ENCODE results near the gene RXFP4. TPM values are rescaled to one million over a fixed set of nuclear protein-coding genes. Genes with fewer than 3 reads are reported as not detected.
A peak's percentile ranks its signal among the peaks of the same experiment; 100 is the strongest.

RXFP4 gene
- total RNA-seq, 2 experiments from 2014 or later: 0.34 TPM; not detected in 1

- Histone ChIP-seq H3K9me2 (ENCODE audit: insufficient read depth, low read length) (no peaks in the 10 kb centered on the region), H2AFZ (ENCODE audit: low read length) (no peak overlapping the region), H3K27ac (ENCODE audit: low read depth, low read length, poor library complexity, severe bottlenecking) (no peak overlapping the region), H3K9me3 (ENCODE audit: low read length) (no peaks in the 10 kb centered on the region), H3K79me2 (ENCODE audit: insufficient read depth, low read depth, low read length) (no peaks in the 10 kb centered on the region; the same call in 1 of the 2 replicates), H3K4me2 (ENCODE audit: low read length) (no peak overlapping the region), H4K20me1 (ENCODE audit: insufficient read depth, low read length) (no peaks in the 10 kb centered on the region), H3K4me3 (ENCODE audit: low read depth, low read length, poor library complexity, severe bottlenecking) (no peak overlapping the region), H3K36me3 (ENCODE audit: insufficient read depth, low read length) (peaks cover 78% of the 10 kb centered on the region), H3K4me1 (ENCODE audit: insufficient read depth, low read length, poor library complexity, severe bottlenecking) (peaks cover 27% of the 10 kb centered on the region)
- DNase-seq (ENCODE audit: low spot score): no peak
- no TSS peak for BruUV-seq (replicated peaks)
- intact Hi-C loops (cut with micrococcal nuclease; ENCODE audit: unreplicated experiment): no loop called here
- POLR2A ChIA-PET: interaction anchor here (0.6 to 1.5 kb wide), 7 partner anchors 11 to 136 kb away, joined by 3 to 6 read pairs (median 5); partner anchors contain the start of gene KHDC4
- CTCF ChIA-PET (ENCODE audit: unreplicated experiment): no interaction called here
- no peak for TF ChIP-seq EZH2phosphoT487 (IDR thresholded peaks at IDR 0.05; ENCODE audit: borderline replicate concordance, low read depth, low read length)
- no peak for TF ChIP-seq CTCF (conservative IDR thresholded peaks at IDR 0.05; ENCODE audit: low read length)
Observed at GRCh38 chr1:155897746-155898145, 43.7 kb upstream of the RXFP4 start.

GRCh38 chr1:155898888-155899287 lies 42.5 kb upstream of the RXFP4 start:
- Histone ChIP-seq H4K20me1 (ENCODE audit: insufficient read depth, low read length) (no peaks in the 10 kb centered on the region), H3K4me1 (ENCODE audit: insufficient read depth, low read length, poor library complexity, severe bottlenecking) (peaks cover 17% of the 10 kb centered on the region), H3K9me2 (ENCODE audit: insufficient read depth, low read length) (no peaks in the 10 kb centered on the region), H3K27ac (ENCODE audit: low read depth, low read length, poor library complexity, severe bottlenecking) (peak overlapping the region; percentile 19), H3K79me2 (ENCODE audit: insufficient read depth, low read depth, low read length) (no peaks in the 10 kb centered on the region; the same call in 1 of the 2 replicates), H3K9me3 (ENCODE audit: low read length) (no peaks in the 10 kb centered on the region), H2AFZ (ENCODE audit: low read length) (no peak overlapping the region), H3K4me3 (ENCODE audit: low read depth, low read length, poor library complexity, severe bottlenecking) (no peak overlapping the region), H3K36me3 (ENCODE audit: insufficient read depth, low read length) (peaks cover 87% of the 10 kb centered on the region), H3K4me2 (ENCODE audit: low read length) (0 out of 2 replicates have a peak overlapping the region, but pooled peaks have one; percentile 10)
- POLR2A ChIA-PET: interaction anchor here (0.6 to 1.5 kb wide), 8 partner anchors 10 to 62 kb away, joined by 3 to 6 read pairs (median 4); partner anchors contain the start of genes KHDC4 and SYT11
- intact Hi-C loops (cut with micrococcal nuclease; ENCODE audit: unreplicated experiment): no loop called here
- DNase-seq (ENCODE audit: low spot score): no peak
- CTCF ChIA-PET (ENCODE audit: unreplicated experiment): no interaction called here
- TF ChIP-seq CTCF (conservative IDR thresholded peaks at IDR 0.05; ENCODE audit: low read length) (no peak), EZH2phosphoT487 (IDR thresholded peaks at IDR 0.05; ENCODE audit: borderline replicate concordance, low read depth, low read length) (no peak)
- BruUV-seq (replicated peaks): no TSS peak

DNA sequence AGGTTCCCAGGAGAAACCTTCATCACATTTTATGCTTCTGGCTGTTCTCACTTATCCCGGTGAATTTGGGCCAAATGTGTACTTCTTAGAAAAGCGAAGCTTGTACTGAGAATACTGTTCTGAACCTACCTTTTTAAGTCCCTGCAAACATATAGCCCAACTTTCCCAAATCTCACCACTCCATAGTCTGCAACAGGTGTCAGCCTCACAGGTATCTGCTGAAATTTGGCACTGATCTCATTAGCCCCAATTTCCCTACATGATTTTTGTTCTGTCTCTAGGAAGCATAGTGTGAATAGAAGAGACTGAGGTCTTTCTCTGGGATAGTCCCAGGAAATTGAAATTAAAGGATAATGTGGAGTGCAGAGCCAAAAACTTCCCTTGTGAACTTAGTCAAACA lies 41.8 kb upstream of the RXFP4 start:
- no peak overlapping the region for H2AFZ ChIP-seq (ENCODE audit: low read length)
- no peak overlapping the region for H3K4me2 ChIP-seq (ENCODE audit: low read length)
- TSS peak; percentile 52 for BruUV-seq (replicated peaks)
- TF ChIP-seq CTCF (conservative IDR thresholded peaks at IDR 0.05; ENCODE audit: low read length) (no peak), EZH2phosphoT487 (IDR thresholded peaks at IDR 0.05; ENCODE audit: borderline replicate concordance, low read depth, low read length) (no peak)
- ChIA-PET POLR2A (interaction anchor here (0.8 kb wide), 1 partner anchor 27 kb away, joined by 4 read pairs; no protein-coding TSS in a partner anchor), CTCF (ENCODE audit: unreplicated experiment) (no interaction called here)
- intact Hi-C loops (cut with micrococcal nuclease; ENCODE audit: unreplicated experiment): no loop called here
- peaks cover 14% of the 10 kb centered on the region for H3K4me1 ChIP-seq (ENCODE audit: insufficient read depth, low read length, poor library complexity, severe bottlenecking)
- H3K4me3 ChIP-seq (ENCODE audit: low read depth, low read length, poor library complexity, severe bottlenecking): no peak overlapping the region
- DNase-seq (ENCODE audit: low spot score): no peak
- no peaks in the 10 kb centered on the region for H3K9me2 ChIP-seq (ENCODE audit: insufficient read depth, low read length)
- H4K20me1 ChIP-seq (ENCODE audit: insufficient read depth, low read length): no peaks in the 10 kb centered on the region
- H3K79me2 ChIP-seq (ENCODE audit: insufficient read depth, low read depth, low read length): no peaks in the 10 kb centered on the region; the same call in 1 of the 2 replicates
- H3K9me3 ChIP-seq (ENCODE audit: low read length): no peaks in the 10 kb centered on the region
- H3K36me3 ChIP-seq (ENCODE audit: insufficient read depth, low read length): peaks cover 87% of the 10 kb centered on the region
- H3K27ac ChIP-seq (ENCODE audit: low read depth, low read length, poor library complexity, severe bottlenecking): peak overlapping the region; percentile 19

Data from OCI-LY7 (cell line).